ENCODE results near the gene ANKRD6.

Gene ANKRD6

DNA sequence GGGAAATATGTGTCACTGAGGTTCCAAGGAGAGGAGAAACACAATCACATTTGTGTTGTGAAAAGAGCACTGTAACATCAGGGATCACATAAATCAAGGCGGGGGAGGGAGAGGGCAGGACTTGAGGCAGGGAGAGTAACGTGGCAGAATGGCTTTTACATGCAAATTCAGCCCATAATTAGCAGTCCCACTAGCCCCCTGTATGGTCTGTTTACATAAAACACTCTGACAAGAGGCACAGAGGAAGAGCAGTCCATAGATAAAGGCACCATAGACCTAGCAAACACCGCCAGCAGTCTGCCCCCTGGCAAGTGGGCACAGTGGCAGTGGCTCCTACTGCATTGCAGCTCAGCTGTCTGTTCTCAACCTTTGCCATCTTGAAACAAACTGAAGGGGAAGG is 122.9 kb downstream of the ANKRD6 start:
- DNase-seq (ENCODE audit: low spot score): no peak

DNA sequence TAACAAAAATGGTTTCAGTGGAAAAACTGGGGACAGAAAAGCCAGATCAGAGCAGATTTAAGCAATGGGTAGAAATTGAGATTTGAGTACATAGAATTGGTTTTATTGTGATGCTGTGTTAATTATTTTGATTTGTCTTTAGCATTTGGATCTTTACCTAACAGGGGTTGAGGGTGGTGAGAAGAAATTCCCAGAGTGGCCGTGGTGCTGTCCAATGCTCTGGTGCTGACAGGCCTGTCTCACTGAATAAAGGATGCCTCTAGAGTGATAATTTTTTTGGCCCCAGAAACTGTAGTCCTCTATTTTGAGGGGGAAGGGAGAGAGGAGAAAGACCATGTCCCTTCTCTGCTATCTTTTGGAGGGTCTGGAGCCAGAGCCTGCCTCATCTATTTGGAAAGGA is 126.5 kb downstream of the ANKRD6 start:
- no peak for DNase-seq (ENCODE audit: low spot score)

DNA sequence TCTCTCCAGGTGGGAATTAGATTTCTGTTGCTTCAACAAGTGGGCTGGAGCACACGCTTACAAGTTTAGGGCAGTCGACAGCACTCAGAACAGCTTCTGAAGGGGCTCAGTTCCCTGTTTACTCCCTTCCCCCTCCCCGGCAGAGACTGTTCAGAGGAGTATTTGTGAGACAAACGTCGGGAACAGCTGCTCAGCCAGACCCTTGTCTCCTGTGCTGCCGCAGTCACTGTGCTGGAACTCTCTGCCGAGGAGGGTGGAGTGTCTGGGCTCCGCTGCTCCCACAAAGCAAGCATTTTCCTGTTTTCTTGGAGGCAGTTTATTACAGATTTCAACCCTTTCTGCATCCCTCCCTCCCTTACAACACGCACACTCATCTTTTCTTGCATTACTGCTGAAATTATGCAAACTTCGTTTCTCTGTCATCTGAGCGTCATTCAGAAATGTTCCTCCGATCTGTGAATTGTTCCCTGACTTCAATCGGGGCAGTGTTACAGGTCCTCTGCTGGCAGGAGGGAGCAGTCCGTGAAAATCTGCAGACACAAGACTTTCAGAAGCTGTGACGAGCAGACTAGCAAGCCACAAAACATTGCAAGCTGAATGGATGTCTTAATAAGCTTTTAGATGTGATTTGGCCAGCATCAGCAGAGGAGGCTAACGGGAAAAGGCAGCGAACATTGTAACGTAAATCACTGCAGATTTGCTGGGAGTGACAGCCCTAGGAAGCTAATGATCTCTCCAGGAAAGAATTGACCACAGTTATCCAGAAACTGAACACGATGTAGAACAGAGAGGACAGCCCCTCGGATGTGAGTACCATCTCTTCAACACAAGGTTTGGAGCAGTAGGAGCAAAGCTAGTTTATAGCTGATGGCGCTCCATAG is 129.4 kb downstream of the ANKRD6 start:
- peak; percentile 45 for DNase-seq (ENCODE audit: low spot score)

DNA sequence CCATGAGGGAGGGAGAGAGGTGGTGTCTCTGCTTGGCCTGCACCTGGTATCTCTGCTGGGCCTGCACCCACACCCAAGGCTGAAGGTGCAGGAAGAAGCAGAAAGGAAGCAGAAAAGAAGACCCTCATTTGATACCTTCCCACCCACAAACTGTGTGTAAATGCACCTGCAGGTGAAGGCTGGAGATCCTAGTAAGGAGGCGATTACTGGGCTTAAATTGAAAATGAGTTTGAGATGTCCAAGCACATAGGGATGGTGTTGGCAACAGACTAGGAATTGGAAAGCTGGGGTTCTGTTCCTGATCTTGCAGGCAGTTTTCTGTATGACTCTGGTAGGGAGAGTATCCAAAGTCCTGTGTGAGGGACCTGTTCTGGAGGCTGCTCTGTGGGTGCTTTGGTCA is 130.9 kb downstream of the ANKRD6 start:
- no peak for DNase-seq (ENCODE audit: low spot score)

DNA sequence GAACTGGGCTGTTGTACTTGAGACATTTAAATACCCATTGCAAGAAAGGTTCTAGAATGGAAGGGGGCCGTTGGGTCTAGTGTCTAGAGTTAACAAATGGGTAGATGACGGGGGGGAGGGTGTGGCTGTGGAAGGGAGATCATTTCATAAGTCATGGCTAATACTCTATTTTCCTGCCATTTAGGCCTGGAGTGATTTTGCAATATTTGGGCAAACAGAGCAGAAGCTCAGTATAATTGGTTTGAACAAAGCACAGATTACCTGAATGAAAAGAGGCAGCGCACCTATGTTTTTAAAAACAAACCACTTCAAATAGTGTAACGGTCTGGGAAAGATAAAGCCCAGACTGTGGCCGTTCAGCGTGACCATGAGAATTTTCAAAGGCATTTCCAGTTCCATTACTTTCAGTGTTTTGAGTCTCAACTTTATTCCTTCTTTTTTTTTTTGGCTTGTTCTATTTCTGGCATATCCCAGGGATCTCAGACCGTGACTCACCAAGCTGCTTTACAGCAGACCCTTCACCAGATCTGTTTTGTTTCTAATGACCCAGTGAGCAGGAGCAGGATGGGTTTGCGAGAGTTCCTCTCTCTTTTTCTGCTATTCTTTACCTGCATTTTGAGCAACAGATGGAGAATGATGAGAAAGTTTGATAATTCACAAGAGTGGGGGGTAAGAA is 131.9 kb downstream of the ANKRD6 start:
- no peak for DNase-seq (ENCODE audit: low spot score)

DNA sequence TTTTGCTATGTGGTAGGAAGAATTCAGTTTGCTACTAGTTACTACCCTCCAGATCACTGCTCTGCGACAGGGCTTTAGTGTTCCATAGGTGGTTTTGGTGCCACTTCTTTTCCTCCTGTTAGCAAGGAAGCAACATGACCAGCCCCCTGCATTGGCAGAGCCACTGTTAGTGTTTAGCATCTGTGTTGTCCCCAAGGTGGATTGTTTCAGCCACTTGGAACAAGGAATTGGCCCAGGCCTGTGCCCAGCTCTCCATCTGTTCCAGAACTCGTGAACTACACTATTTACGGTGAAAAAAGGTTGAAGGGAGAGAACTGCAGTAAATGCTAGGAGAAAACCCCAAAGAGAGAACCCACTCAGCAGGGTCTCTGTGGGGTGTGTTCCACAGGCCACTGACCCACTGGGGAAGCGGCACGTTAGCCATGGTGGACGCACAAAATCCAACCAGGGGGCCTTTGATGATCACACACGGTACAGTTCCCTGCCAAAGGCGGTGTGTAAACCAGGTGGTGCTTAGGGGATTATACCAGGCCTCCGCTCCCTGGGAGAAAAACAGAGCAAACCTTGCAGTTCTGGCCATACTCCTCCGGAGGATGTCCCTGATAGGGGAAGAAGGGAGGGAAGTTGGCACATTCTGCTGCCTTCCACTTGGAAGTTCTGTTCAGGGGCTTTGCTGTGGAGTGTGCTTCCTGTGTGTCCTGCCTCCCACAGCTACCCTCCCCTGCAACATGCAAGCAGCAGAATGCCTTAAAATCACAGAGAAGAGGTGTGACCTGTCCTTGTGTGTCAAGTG is 133.3 kb downstream of the ANKRD6 start:
- DNase-seq (ENCODE audit: low spot score): no peak

DNA sequence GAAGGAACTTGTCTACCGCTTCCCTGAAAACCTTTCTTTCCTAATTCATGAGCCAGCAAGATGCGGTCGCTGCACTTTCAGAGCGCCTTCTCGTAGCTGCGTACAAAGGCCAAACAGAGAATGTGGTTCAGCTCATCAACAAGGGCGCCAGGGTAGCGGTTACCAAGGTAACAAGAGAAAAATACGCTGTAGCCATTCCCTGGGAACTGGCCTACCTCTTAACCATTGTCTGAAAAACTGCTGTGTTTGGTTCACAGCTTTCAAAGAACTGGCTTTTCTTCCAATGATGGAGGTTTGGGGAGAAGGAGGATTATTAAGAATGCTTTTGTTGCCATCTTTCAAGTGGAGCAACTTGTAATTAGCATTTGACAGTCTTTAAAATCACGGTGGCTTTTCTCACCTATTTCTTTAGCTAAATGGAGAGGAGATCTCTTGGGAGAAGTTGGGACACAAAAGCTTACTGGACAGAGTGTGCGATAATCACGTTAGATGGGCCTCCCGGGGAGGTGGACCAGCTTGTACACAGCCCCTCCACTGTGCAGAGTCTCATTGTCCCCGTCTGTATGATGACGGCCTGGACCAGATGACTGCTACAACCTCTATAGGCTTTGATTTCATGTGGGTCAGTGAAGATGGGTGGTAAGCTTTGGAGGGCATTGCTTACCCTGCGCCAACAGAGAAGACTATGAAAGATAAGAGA is 134.1 kb downstream of the ANKRD6 start:
- DNase-seq (ENCODE audit: low spot score): peak; percentile 21

DNA sequence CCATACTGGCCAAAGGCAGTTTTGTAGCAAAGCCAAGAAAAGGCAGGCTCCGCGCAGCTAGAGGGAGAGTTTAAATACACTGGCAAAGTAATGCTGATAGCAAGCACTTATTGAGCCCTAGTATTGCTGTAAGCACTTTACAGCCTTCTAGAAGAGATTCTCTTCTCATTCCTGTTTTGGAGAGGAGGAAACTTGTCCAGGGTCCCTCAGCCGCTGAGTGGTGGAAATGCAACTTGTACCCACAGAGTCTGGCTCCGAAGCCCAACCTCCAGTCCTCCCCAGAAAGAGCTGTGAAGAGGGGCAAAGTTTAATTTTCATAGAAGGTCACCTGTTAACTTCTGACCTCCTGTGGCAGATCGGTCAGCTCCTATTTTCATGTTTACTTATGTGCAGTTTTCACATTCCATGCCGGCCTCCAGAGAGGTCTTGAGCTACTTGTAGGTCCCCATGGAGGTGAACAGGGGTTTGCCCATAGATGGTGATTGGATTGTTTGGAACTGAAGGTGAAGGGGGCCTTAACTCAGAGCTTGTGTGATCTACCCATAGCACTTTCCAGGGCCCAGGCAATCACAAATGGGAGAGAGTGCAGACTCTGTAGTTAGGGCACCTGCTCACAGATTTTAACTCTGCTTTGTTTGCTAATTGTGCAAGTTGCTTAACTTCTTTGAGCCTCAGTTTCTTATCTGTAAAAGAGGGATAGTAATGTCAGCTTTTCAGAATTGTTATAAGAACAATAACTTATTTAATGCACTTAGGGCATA is 134.9 kb downstream of the ANKRD6 start:
- no peak for DNase-seq (ENCODE audit: low spot score)

DNA sequence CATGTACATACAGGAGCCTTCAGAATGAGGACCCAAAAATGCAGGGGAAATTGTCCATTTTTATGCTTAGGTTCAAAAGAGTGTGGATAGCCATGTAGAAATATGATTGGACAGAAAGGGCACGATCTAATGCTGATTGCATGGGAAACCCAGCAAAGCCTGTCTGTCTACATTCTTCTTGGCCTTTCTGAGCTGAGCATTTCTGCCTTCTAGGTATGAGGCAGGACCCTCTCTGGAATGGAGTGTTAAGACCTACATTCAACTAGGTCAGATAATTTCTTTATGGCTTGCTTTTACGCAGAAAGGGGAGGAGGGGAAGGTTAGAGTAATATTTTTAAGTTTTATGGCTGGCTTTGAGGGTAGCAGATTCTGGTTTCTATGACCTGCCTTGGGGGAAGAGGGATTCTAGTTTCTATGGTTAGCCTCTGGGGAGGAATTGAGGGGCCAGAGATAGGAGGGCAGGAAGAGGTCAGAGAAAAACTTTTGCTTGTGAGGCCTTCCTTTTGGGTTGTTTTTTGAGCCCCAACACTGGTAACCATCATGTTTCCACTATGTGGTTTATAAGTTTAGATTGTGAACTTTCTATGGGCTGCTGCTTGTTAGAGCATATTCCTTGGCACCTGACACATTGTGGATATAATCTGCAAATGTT is 142.1 kb downstream of the ANKRD6 start:
- DNase-seq (ENCODE audit: low spot score): no peak

DNA sequence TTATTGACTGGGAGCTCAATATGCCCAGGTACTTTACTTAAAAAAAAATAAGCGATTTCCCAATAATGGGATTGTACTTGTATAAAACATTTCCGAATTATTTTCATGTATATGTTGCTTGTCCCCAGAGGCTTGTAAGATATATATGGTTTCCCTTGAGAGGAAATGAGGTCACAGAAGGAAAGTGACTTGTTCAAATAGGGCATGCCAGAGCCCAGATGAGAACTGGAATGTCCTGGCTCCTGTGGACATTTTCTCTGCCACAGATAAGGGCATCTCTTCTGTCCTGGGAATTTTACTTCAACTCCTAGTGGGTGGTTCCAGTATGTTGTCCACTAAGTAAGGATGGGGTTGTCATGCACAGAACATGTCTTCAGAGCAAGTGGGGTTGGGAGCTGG is 142.6 kb downstream of the ANKRD6 start:
- no peak for DNase-seq (ENCODE audit: low spot score)

DNA sequence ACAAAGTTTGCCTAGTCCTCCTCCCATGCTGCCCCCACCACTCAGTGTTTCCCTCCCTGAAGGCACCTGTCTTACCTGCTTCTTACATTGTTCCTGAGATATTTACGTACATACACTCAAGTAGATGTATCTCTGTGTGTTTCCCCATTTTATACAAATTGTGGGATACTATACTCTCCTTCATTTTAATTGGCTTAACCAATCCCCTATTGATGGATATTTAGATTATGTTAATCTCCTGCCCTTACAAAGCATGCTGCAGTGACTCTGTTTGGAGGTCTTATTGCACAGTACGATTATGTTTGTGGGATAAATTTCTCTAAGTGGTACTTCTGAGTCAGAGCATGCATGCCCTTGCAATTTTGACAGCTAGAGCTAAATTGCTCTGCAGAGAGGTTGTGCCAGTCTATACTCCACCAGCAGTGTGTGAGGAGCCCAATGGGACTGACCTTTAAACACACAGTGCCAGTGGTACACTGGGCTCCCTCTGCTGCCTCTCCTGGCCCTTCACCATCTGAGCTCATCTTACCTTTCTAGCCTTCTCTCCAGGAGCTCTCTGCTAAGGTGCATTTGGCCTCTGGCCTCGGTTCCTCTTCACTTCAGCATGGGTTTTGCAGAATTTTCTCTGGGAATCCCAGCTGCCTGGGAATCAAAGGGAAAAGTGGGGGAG is 148.2 kb downstream of the ANKRD6 start:
- DNase-seq (ENCODE audit: low spot score): no peak

DNA sequence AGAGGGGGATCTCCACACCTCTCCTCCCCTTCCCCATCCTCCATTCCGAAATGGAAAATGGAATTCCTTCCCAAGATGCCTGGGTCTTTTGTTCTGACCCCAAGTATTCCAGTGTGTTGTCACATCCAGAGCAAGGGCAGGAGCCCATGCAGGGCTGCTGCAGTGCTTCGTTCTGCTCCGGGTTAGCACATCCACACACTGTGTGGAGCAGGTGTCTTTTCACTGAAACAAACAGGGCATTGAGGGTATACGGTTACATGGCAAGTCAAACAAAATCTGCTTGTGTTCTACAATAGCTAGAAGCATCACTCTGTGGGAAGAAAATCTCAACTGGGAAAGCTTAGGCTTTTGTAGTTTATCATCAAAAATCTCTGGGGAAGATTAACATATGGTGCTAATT is 148.7 kb downstream of the ANKRD6 start:
- no peak for DNase-seq (ENCODE audit: low spot score)

DNA sequence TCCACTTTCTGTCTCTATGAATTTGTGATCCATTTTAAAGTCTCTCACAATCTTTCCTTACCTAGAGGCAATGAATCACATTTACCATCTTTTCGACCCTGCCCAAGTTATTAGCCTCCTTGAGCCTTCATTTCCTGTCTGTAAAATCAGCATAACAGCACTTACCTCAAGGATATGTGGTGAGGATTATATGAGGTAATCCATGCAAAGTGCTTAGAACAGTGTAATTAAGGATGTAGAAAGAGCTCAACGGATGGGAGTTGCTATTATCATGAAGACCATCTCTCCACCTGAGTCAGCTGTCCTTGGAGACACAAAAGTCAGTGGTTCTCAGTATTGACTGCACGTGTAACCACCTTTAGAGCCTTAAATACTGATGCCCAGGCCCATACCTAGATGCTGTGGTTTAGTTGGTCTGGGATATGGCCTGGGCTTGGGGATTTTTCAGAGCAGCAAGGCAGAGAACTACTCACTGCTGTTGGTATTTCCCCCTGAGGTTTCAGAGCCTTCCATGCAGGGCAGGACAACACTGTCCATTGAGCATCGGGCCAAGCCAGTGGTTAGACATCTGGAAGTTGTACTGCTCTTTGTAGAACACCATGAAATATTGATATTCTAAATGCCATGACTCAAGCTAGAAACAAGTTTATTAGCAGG is 149.8 kb downstream of the ANKRD6 start:
- no peak for DNase-seq (ENCODE audit: low spot score)

DNA sequence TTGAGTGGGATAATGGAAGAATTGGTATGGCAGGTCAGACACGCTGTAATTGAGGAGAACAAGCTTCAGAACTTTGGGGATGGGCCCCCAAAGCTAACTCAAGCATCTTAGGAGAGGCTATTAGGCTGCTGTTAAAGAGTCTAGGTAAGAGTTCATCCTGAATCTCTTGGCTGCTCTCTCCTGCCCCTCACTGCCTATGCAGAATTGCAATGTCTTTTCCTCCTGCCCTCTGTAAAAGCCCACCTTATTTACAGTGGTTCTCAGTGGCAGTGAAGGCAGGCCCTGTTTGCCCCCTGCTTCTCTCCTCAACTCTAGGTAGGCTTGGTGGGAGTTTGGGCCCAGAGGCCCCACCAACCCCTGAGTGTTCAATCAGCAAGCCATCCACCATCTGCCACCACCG is 150.6 kb downstream of the ANKRD6 start:
- no peak for DNase-seq (ENCODE audit: low spot score)

DNA sequence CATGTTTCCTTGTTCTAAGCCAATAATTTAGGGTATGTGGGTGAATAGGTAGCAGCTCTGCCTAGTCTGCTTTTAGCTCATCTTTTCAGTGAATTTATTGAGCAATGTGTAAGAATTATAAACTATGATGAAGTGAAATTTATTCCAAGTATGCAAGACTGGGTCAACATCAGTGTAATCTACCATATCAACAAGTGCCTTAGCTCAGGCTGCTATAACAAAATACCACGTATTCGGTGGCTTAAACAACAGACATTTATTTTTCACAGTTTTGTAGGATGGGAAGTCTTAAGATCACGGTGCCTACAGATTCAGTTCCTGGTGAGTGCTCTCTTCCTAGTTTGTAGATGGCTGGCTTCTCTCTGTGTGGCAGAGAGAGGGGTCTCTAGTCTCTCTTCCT is 151.6 kb downstream of the ANKRD6 start:
- no peak for DNase-seq (ENCODE audit: low spot score)

DNA sequence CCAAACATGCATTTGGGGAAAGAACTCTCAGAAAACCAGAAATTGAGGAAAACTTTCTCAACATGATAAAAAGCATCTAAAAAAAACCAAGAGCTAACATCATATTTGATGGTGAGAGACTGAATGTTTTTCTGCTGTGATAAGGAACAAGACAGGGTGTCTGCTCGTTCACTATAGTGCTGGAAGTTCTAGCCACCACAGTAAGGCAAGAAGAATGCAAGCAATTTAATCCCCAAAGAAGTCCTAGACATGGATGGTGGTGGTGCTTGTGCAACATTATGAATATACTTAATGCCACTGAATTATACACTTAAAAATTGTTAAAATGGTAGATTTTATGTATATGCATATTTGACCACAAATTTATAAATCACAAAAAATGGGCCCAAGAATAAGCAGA is 152.2 kb downstream of the ANKRD6 start:
- DNase-seq (ENCODE audit: low spot score): no peak

DNA sequence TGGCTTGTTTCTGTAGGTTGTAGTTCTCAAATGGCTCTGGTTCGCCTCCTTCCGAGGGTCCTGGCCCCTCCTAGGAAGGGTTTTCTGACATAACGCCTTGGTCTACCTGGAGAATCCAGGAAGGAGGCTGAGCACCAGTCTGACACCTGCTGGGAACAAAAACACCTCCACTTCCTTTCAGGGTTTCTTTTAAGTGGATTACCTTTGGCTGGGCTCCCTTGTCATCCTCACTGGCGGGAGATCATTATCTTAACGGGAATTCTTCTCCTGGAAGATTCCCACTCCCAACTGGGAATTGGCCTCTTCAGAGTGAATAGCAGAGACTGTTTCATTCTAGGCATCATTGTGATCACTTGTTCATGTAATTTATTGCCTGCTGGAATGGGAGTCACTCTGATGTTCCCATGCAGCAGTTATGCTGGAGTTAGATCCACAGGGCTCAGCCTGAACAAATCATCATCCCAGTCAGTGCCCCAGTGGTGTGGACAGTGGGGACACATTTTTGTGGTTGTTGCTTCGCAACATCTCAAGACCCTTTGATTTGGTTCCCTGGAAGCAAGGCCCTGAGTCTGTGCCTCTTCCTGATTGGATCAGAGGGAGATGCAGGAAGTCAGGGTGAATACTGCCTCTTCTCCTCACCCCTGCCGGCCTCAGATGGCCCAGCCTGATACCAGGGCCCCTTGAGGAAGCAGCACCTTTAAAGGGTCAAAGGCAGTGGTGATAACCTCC is 156.5 kb downstream of the ANKRD6 start:
- no peak for DNase-seq (ENCODE audit: low spot score)

DNA sequence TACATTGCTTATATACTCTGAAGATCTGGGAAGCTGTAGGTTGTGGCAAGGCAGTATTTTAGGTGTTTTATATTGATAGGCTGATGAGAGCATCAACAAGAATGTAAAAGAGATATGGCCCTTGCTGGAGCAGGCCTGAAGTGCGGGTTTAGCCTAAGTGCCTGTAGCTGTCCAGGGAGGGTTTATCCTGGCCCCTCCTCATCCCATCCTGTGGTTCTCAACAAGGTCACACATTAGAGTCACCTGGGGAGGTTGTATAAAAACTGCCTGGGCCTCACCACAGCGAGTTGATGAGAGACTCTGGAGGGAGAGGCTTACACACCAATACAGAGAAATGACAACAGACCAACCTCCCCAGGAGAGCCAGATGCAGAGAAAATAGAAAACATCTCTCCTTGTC is 157.2 kb downstream of the ANKRD6 start:
- no peak for DNase-seq (ENCODE audit: low spot score)

DNA sequence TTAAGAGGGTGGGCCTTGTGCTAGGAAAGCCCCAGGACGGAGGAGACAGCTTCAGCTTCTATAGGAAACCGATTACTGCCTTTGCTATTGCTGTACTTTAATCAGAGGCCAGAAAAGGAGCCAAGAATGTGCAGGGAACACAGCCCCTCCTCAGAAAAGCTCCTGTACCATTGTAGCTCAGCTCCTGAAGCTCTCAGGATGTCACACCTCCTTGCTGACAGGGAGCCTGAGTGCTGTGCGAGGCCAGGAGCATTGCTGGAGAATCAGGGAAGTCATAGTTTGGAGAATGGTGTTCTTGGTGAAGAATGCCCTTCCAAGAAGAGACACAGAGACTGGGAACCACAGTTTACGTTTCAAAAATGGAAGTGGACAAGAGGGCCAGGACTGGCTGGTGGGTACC is 158.8 kb downstream of the ANKRD6 start:
- no peak for DNase-seq (ENCODE audit: low spot score)

Measured in SK-N-DZ (cell line).